NCI-H2196 treated with DMSO at 0.1 percent for 48 hours (cell line): ENCODE data around the gene ERAL1.
"Not testable (repeated sequence)": the region's sequence is repeated elsewhere in the genome, so short reads cannot be mapped to it uniquely, and the experiment has no call there.

Source experiments
- DNase-seq: peaks from one replicate; lab custom pipeline; 2025; ENCODE audit not compliant: unreplicated experiment; lab: John Stamatoyannopoulos, UW

The ERAL1 gene

GRCh38 chr17:28849281-28849680 is 5.5 kb upstream of the ERAL1 start:
- no peak for DNase-seq

GRCh38 chr17:28853295-28853694 is 1.5 kb upstream of the ERAL1 start:
- no peak for DNase-seq

GRCh38 chr17:28855336-28855679 is 492 bp downstream of the ERAL1 start:
- DNase-seq = no peak

GRCh38 chr17:28856028-28856574 is 1.3 kb downstream of the ERAL1 start:
- DNase-seq = no peak

GRCh38 chr17:28857905-28858800 is 3.3 kb downstream of the ERAL1 start:
- no peak for DNase-seq

- DNase-seq = no peak
Observed at GRCh38 chr17:28858801-28859355, 4.1 kb downstream of the ERAL1 start.

GRCh38 chr17:28860363-28860808 is 5.6 kb downstream of the ERAL1 start:
- no peak for DNase-seq

GRCh38 chr17:28861393-28862203 is 6.8 kb downstream of the ERAL1 start:
- no peak for DNase-seq

GRCh38 chr17:28862561-28862960 is 7.7 kb downstream of the ERAL1 start:
- no peak for DNase-seq

GRCh38 chr17:28863953-28864352 is 9.1 kb downstream of the ERAL1 start:
- DNase-seq = no peak

- DNase-seq = no peak
Observed at GRCh38 chr17:28864991-28865849, 10.4 kb downstream of the ERAL1 start.

GRCh38 chr17:28865946-28866752 is 11.3 kb downstream of the ERAL1 start:
- no peak for DNase-seq

- no peak for DNase-seq
Observed at GRCh38 chr17:28867276-28867675, 12.5 kb downstream of the ERAL1 start.

- DNase-seq = no peak
Observed at GRCh38 chr17:28871056-28871579, 16.3 kb downstream of the ERAL1 start.

GRCh38 chr17:28873839-28874238 is 19.0 kb downstream of the ERAL1 start:
- DNase-seq = no peak

- DNase-seq = no peak
Observed at GRCh38 chr17:28874750-28875149, 19.9 kb downstream of the ERAL1 start.

- DNase-seq = no peak
Observed at GRCh38 chr17:28875848-28876550, 21.2 kb downstream of the ERAL1 start.

- DNase-seq = not testable (repeated sequence)
Observed at GRCh38 chr17:28877150-28877711, 22.4 kb downstream of the ERAL1 start.
